ENCODE data around the gene PHYHD1. TPM values are rescaled to one million over a fixed set of nuclear protein-coding genes. Genes with fewer than 3 reads are reported as not detected.

PHYHD1 gene
- polyA plus RNA-seq, 1 of the 3 experiments (the other 2 are of a cell fraction): not detected

GRCh38 chr9:128940946-128941755 lies 20.4 kb downstream of the PHYHD1 start:
- Histone ChIP-seq H3K4me1 (ENCODE audit: control insufficient read depth in 1 of 2, insufficient read depth in 2 of 2, low read depth in 1 of 2, low read length in 1 of 2) (peaks cover 6 to 16% of the 10 kb centered on the region in 2 experiments; a peak in 2 of 4 replicates), H3K27ac (ENCODE audit: low read depth in 2 of 2, low read length in 1 of 2) (peak overlapping the region in 1 of 2 experiments; percentile 56; a peak in 2 of 4 replicates), H3K9me3 (no peaks in the 10 kb centered on the region), H3K27me3 (ENCODE audit: insufficient read depth) (no peaks in the 10 kb centered on the region), H3K79me2 (ENCODE audit: insufficient read depth) (peaks cover 10% of the 10 kb centered on the region), H4K20me1 (ENCODE audit: insufficient read depth) (no peaks in the 10 kb centered on the region), H2AFZ (ENCODE audit: low read depth) (0 out of 2 replicates have a peak overlapping the region, but pooled peaks have one; percentile 8), H3K36me3 (replicated peaks in 1 of 2; ENCODE audit: control insufficient read depth in 1 of 2, insufficient read depth in 2 of 2, low read length in 1 of 2) (peaks cover 0 to 14% of the 10 kb centered on the region in 2 experiments), H3K4me2 (no peak overlapping the region; the same call in 1 of the 2 replicates), H3K4me3 (ENCODE audit: low read depth in 2 of 2, low read length in 1 of 2) (no peak overlapping the region), H3F3A (replicated peaks; ENCODE audit: insufficient read depth) (no peaks in the 10 kb centered on the region), H3K9ac (no peak overlapping the region), H3K9me2 (no peaks in the 10 kb centered on the region)
- CTCF ChIA-PET: interaction anchor here (1.9 to 2.7 kb wide), 2 partner anchors 13 to 14 kb away, joined by 10 read pairs; no protein-coding TSS in a partner anchor
- TF ChIP-seq EZH2phosphoT487 (IDR thresholded peaks at IDR 0.05; ENCODE audit: borderline replicate concordance, low read depth): no peak
- TF ChIP-seq MEF2A (IDR thresholded peaks at IDR 0.05; ENCODE audit: borderline replicate concordance, low read depth): no peak
- TF ChIP-seq, protein P1, sequence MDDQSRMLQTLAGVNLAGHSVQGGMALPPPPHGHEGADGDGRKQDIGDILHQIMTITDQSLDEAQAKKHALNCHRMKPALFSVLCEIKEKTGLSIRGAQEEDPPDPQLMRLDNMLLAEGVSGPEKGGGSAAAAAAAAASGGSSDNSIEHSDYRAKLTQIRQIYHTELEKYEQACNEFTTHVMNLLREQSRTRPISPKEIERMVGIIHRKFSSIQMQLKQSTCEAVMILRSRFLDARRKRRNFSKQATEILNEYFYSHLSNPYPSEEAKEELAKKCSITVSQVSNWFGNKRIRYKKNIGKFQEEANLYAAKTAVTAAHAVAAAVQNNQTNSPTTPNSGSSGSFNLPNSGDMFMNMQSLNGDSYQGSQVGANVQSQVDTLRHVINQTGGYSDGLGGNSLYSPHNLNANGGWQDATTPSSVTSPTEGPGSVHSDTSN (IDR thresholded peaks at IDR 0.05): no peak
- no peak for TF ChIP-seq MXI1 (IDR thresholded peaks at IDR 0.05; ENCODE audit: low read depth, low read length)
- no peak for TF ChIP-seq CTCF (IDR thresholded peaks at IDR 0.05)
- TF ChIP-seq RXRA (IDR thresholded peaks at IDR 0.05; ENCODE audit: borderline replicate concordance, low read depth): no peak
- TF ChIP-seq, protein P2, sequence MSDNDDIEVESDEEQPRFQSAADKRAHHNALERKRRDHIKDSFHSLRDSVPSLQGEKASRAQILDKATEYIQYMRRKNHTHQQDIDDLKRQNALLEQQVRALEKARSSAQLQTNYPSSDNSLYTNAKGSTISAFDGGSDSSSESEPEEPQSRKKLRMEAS (IDR thresholded peaks at IDR 0.05; ENCODE audit: low read depth): no peak
- DNase-seq: no peak
- 91% methylated on average over 12 of the region's 12 CpGs for WGBS (ENCODE audit: low lambda C conversion rate)
- POLR2A ChIA-PET: no interaction called here

DNA sequence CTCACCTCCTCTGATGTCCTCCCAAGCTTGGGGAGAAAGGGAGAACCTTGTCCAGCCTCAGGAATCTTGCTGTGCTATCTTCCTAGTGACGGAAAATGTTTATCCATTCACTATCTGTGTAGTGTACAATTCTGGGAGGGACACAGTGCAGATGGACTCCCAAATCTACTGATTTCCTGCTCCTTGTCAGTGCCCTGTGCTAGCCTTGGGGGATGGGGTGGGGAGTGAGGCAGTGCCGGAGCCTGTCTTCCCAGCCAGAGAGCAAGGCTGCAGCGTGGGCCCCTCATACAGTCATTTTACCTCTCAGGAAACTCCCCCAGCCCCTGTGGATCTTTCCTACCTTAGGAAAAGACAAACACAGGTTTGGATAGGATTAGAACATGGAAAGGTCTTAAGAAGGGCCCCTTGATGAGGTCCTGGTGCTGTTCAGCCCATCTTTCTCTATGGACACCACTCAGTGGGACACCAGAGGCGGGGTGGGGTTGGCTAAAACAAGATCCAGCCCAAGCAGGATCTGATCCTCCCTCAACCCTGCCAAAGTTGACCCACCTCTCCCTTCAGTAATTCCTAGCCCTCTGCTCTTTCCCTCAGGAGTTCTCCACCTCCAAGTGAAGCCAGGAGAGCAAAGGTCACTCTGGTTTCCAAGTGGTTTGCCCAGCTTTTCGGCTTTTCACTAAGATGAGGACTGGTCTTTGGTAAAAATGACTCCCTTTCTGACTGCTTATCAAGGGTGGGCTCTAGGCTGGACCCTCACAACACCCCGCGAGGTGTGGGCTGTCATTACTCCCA lies 23.2 kb downstream of the PHYHD1 start:
- no peak for DNase-seq
- TF ChIP-seq YY1 (IDR thresholded peaks at IDR 0.05; ENCODE audit: low read depth) (no peak), FOSL2 (IDR thresholded peaks at IDR 0.05; ENCODE audit: borderline replicate concordance, low read depth) (no peak), SIN3A (IDR thresholded peaks at IDR 0.05; ENCODE audit: borderline replicate concordance, low read depth, low read length) (no peak), RFX5 (IDR thresholded peaks at IDR 0.05; ENCODE audit: low read length) (no peak), TAF1 (IDR thresholded peaks at IDR 0.05; ENCODE audit: borderline replicate concordance, low read depth, low read length) (no peak), ELF1 (IDR thresholded peaks at IDR 0.05) (no peak), EP300 (IDR thresholded peaks at IDR 0.05; ENCODE audit: borderline replicate concordance in 1 of 2, low read depth in 1 of 2, low read length in 1 of 2) (no peak), JUND (IDR thresholded peaks at IDR 0.05) (no peak), TEAD4 (IDR thresholded peaks at IDR 0.05; ENCODE audit: borderline replicate concordance, insufficient read depth) (no peak), CHD2 (IDR thresholded peaks at IDR 0.05; ENCODE audit: low read length, partially characterized antibody) (no peak)
- TF ChIP-seq, protein P3, sequence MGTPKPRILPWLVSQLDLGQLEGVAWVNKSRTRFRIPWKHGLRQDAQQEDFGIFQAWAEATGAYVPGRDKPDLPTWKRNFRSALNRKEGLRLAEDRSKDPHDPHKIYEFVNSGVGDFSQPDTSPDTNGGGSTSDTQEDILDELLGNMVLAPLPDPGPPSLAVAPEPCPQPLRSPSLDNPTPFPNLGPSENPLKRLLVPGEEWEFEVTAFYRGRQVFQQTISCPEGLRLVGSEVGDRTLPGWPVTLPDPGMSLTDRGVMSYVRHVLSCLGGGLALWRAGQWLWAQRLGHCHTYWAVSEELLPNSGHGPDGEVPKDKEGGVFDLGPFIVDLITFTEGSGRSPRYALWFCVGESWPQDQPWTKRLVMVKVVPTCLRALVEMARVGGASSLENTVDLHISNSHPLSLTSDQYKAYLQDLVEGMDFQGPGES (IDR thresholded peaks at IDR 0.05; ENCODE audit: low read depth, low read length): no peak
- TF ChIP-seq, protein P4, sequence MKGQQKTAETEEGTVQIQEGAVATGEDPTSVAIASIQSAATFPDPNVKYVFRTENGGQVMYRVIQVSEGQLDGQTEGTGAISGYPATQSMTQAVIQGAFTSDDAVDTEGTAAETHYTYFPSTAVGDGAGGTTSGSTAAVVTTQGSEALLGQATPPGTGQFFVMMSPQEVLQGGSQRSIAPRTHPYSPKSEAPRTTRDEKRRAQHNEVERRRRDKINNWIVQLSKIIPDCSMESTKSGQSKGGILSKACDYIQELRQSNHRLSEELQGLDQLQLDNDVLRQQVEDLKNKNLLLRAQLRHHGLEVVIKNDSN (IDR thresholded peaks at IDR 0.05; ENCODE audit: borderline replicate concordance, low read depth): no peak

More for the DNA sequence above, 23.2 kb downstream of the PHYHD1 start:
- Histone ChIP-seq H3K9me3 (no peaks in the 10 kb centered on the region), H3K4me1 (ENCODE audit: control insufficient read depth in 1 of 2, insufficient read depth in 2 of 2, low read depth in 1 of 2, low read length in 1 of 2) (peaks cover 6 to 25% of the 10 kb centered on the region in 2 experiments; a peak in 2 of 4 replicates), H3K4me3 (ENCODE audit: low read depth in 2 of 2, low read length in 1 of 2) (no peak overlapping the region), H3K27ac (ENCODE audit: low read depth in 2 of 2, low read length in 1 of 2) (no peak overlapping the region), H3K36me3 (replicated peaks in 1 of 2; ENCODE audit: control insufficient read depth in 1 of 2, insufficient read depth in 2 of 2, low read length in 1 of 2) (peaks cover 0 to 14% of the 10 kb centered on the region in 2 experiments), H3K4me2 (no peak overlapping the region), H2AFZ (ENCODE audit: low read depth) (no peak overlapping the region), H3K27me3 (ENCODE audit: insufficient read depth) (no peaks in the 10 kb centered on the region), H3K9ac (no peak overlapping the region), H3K79me2 (ENCODE audit: insufficient read depth) (peaks cover 25% of the 10 kb centered on the region), H3K9me2 (no peaks in the 10 kb centered on the region), H4K20me1 (ENCODE audit: insufficient read depth) (no peaks in the 10 kb centered on the region), H3F3A (replicated peaks; ENCODE audit: insufficient read depth) (peaks cover 13% of the 10 kb centered on the region)
- CTCF ChIA-PET: interaction anchor here (0.8 to 2.7 kb wide), 3 partner anchors 17 to 80 kb away, joined by 3 to 10 read pairs (median 8); no protein-coding TSS in a partner anchor
- 97% methylated on average over 7 of the region's 7 CpGs for WGBS (ENCODE audit: low lambda C conversion rate)
- POLR2A ChIA-PET: no interaction called here

Data from SK-N-SH (cell line).